Effector CD8-positive, alpha-beta T cell (primary cell): ENCODE results near the gene ZBTB34.
A peak's percentile ranks its signal among the peaks of the same experiment; 100 is the strongest.
"Not testable (repeated sequence)": the region's sequence is repeated elsewhere in the genome, so short reads cannot be mapped to it uniquely, and the experiment has no call there.

Source experiments
- DNase-seq: peaks from one replicate; lab custom pipeline; 2025; lab: John Stamatoyannopoulos, UW
- total RNA-seq, 4 experiments: gene quantifications; one replicate each; lab custom pipeline; 2026; lab: John Stamatoyannopoulos, UW

ZBTB34 gene, protein sequence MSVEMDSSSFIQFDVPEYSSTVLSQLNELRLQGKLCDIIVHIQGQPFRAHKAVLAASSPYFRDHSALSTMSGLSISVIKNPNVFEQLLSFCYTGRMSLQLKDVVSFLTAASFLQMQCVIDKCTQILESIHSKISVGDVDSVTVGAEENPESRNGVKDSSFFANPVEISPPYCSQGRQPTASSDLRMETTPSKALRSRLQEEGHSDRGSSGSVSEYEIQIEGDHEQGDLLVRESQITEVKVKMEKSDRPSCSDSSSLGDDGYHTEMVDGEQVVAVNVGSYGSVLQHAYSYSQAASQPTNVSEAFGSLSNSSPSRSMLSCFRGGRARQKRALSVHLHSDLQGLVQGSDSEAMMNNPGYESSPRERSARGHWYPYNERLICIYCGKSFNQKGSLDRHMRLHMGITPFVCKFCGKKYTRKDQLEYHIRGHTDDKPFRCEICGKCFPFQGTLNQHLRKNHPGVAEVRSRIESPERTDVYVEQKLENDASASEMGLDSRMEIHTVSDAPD
- total RNA-seq: 20.6 to 35.0 (median 30.9) reads per million in 4 experiments

GRCh38 chr9:126860077-126860756 is at the start of gene ZBTB34:
ZBTB34 (plus strand) TSS chr9:126860639; CDS start chr9:126879400, 18,761 bp downstream.
- peak; percentile 77 for DNase-seq

GRCh38 chr9:126813072-126813471 is 47.4 kb upstream of the ZBTB34 start:
- no peak for DNase-seq

DNA sequence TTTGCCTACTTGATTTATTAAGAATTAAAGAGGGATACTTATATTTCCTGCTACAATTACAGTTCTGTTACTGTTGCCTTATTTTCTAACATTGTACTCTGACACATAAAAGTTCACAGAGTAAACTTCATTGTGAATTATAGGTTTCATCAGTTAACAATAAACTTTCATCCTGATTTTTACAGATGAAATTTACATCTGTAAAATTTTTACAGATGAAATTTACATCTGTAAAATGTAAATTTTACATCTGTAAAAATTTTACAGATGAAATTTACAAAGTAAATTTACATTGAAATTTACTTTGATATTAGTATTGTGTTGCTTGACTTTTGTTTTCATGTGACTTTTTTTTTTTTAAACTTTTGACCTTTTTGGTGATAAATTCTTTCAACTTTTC is 46.3 kb upstream of the ZBTB34 start:
- no peak for DNase-seq

DNA sequence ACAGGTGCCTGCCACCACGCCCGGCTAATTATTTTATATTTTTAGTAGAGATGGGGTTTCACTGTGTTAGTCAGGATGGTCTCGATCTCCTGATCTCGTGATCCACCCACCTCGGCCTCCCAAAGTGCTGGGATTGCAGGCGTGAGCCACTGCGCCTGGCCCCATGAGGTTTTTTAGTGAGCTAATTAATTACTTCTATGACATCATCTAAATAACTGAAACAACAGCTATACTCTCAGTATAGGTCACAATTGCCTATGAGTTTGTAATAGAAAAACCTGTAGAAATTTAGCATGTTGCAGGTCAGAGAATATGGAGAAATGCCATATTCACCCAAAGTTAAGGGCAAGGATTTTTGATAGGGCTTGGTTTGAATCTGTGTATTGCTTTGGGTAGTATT is 42.8 kb upstream of the ZBTB34 start:
- not testable (repeated sequence) for DNase-seq

GRCh38 chr9:126818482-126818881 is 42.0 kb upstream of the ZBTB34 start:
- DNase-seq: no peak

- no peak for DNase-seq
Observed at GRCh38 chr9:126819482-126819881, 41.0 kb upstream of the ZBTB34 start.

- no peak for DNase-seq
Observed at GRCh38 chr9:126822278-126822677, 38.2 kb upstream of the ZBTB34 start.

DNA sequence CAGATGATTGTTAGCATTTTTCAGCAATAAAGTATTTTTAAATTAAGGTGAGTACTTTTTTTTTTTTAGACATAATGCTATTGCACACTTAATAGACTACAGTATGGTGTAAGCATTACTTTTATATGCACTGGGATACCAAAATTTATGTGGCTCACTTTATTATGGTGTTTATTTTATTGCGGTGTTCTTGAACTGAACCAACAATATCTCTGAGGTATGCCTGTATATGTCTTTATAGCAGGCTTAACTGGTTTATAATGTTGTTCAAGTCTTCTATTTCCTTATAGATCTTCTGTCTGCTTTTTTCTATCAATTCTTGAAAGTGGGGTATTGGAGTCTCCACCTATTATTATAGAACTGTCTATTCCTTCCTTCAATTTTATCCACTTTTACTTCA is 37.6 kb upstream of the ZBTB34 start:
- no peak for DNase-seq

DNA sequence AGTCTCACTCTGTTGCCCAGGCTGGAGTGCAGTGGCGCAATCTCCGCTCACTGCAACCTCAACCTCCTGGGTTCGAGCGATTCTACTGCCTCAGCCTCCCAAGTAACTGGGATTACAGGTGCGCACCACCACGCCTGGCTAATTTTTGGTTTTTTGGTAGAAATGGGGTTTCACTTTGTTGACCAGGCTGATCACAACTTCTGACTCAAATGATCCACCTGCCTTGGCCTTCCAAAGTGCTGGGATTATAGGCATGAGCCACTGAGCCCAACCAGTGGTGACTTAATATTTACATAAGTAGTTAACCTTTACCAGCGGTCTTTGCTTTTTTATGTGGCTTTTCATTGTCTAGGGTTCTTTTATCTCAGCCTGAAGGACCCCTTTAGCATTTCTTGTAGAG is 36.4 kb upstream of the ZBTB34 start:
- not testable (repeated sequence) for DNase-seq

DNA sequence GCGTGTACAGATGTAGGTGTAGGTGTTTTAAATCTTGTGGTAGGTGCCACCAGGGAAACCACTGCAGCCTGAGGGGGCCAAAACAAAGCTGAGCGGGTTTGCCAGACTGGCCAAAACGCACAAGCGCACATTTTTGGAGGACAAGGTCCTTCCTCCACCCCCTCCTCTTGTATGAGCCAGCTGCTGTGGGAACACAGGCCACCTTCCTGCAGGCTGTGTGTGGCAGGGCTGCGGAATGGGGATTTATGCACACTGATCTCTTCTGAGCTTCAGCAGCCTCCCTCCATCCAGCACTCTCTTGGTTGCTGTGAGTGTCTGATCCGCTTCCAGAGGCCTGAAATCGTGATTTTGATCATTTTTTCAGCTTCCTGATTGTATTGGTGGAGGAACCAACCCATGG is 33.2 kb upstream of the ZBTB34 start:
- DNase-seq: no peak

DNA sequence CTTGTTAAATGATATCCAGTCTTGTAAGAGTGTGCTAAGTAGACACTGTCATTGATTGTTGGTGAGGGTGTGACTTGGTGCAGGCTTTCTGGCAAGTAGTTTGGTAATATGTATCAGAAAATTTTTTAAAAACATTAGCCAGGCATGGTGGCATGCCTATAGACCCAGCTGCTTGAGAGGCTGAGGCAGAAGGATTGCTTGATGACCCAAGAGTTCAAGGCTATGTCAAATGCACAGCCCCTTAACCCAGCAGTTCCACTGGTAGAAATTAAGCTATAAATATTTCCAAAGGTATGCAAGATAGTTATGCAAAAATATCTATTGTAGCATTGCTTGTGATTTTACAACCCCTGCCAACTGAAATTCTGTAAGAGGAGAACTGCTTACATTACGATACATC is 31.4 kb upstream of the ZBTB34 start:
- DNase-seq: no peak

DNA sequence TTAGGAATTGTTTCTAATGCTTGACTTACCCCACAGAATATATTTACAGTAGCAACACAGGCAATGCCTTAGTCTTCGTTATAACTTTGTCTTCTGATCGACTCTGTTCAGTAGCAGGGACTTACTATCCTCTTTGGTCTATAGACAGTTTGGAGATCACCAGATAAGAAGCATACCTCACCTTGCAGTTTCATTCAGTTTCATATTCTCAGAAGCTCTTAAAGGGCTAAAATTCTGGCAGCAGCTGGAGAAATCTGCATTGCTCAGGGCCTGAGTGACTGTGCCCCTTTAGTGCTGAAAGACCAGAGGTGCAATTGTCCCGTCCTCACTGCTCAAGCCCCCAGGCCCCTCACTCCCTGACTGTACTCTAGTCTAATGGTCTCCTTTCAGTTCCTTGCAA is 29.6 kb upstream of the ZBTB34 start:
- DNase-seq: no peak

DNA sequence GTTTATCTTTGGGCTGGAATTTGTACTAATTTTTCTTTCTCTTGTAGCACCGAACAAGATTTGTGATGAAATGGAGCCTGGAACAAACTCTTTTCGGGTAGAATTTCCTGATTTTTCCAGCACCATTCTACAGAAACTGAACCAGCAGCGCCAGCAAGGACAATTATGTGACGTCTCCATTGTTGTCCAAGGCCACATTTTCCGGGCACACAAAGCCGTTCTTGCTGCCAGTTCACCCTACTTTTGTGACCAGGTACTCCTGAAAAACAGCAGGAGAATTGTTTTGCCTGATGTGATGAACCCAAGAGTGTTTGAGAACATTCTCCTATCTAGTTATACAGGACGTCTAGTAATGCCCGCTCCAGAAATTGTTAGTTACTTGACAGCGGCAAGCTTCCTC is 28.0 kb upstream of the ZBTB34 start:
- DNase-seq: no peak

DNA sequence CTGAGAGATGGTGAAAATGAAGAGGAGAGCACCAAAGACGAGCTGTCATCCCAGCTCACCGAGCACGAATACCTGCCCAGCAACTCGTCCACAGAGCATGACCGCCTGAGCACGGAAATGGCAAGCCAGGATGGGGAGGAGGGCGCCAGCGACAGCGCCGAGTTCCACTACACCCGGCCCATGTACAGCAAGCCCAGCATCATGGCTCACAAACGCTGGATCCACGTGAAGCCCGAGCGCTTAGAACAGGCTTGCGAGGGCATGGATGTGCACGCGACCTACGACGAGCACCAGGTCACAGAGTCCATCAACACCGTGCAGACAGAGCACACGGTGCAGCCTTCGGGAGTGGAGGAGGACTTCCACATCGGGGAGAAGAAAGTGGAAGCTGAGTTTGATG is 27.4 kb upstream of the ZBTB34 start:
- DNase-seq: no peak

GRCh38 chr9:126833710-126834345 is 26.6 kb upstream of the ZBTB34 start:
- no peak for DNase-seq

- DNase-seq: no peak
Observed at GRCh38 chr9:126834672-126835071, 25.8 kb upstream of the ZBTB34 start.

DNA sequence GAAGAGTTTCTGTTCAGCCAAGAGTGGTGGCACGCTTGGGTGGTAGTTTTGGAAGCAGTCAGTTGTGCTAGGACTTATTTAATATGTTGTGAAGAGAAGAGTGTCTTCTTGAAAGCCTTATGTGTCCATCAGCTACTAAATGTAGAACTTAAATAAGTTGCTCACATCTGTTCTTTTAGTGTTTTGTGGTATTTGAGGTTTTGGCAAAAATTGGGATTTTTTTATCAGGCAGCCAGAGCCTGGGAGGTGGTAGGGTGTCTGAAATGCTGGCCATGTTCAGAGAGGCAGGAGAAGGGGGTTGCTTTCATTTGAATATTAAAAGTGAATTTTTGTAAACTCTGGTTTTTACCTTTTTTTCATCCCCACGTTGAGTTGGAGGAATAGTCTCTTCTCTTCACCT is 24.2 kb upstream of the ZBTB34 start:
- no peak for DNase-seq

DNA sequence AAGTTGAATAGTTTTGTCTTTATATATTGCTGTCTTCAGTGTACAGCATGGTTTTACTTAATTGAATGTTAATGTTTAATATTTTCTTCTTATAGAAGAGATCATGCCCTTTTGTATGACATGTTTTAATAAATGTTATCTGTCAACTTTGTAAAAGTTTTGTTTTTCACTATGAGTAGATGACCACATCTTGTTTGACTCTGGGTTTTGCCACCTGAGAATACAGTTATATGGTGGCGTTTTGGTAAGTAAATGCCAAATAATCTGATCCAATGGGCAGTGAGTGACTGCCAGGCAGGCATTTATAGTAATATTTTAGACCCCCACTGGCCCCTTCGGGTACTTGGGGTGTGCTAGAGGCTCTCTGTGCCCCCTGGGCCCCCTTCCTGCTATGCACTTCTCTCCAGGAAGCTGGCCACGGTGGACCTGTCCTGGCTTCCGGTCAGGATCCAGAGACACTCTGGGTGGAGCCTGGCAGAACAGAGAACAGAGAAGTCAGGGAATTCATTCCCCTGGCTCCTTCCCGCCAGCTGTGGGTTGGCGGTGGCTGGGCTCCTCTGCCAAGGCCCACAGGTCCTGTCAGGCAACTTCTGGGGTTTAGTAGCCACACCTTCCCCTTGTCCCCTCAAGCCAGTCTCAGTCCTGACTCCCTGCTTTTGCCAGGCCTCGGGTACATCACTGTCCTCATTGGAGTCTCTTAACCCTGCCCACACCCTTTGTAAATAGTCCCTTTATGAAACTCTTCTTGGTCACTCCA is 22.2 kb upstream of the ZBTB34 start:
- no peak for DNase-seq

DNA sequence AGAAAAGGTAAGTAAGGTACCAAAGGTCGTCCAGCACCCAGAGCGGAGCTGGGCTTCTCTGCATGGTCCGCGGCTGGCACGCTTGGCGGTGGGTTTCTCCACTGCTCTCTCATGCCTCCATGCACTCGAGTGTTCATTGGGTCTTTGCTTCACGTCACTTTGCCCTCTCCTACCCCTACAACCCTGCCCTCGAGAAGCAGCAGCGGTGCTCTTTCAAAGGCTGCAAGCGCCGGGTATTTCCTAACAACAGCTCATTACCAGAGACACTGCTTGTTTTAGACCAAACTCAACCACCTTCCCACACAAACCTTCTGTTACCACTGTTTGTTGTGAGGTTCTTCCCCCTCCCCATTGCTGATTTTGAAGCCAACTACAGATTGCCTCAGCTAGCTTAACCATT is 21.5 kb upstream of the ZBTB34 start:
- DNase-seq: no peak

DNA sequence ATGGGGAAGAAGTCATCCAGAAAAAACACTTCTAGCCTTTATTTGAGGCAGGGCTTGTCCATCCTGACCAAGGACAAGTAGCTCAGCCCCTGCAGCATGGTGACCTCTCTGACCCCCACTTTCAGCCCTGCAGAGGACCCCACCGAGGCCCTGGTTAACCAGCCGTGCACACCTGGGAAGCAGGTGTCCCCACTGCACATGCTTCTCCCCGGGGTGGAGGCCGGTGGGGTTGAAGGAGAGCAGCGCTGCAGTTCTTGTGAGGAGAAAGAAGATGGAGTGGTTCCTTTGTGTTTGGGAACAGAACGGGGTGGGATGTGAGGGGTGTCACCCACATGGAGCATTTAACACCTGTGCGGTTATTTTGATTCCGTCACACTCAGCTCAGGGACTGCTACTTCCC is 21.1 kb upstream of the ZBTB34 start:
- no peak for DNase-seq

GRCh38 chr9:126842220-126842842 is 18.1 kb upstream of the ZBTB34 start:
- no peak for DNase-seq
